GM12878 (cell line): ENCODE results near the gene FAM114A1. TPM values are rescaled to one million over a fixed set of nuclear protein-coding genes. Genes with fewer than 3 reads are reported as not detected.
A peak's percentile ranks its signal among the peaks of the same experiment; 100 is the strongest.

Experiments used
- ATAC-seq: fragments of 200-7000 bp; cut with Tn5 transposase; 3 replicates; pipeline ENCODE4 v1.9.1; 2020; ENCODE audit warnings: mild to moderate bottlenecking, moderate library complexity
- BruUV-seq: library from RNA; stranded (reverse); fragments of 400-500 nt; replicated peaks from 2 replicates; lab custom pipeline; 2021; lab: Mats Ljungman, UMichigan
- CTCF ChIA-PET: fragments of 300-600 bp; sonication (Branson Sonifier 250); formaldehyde crosslinking; extraction: SDS; loops from one replicate; lab custom pipeline; 2021; ENCODE audit warnings: inconsistent platforms; lab: Yijun Ruan, JAX
- POLR2A ChIA-PET: fragments of 350-600 bp; formaldehyde crosslinking; extraction: SDS; loops from one replicate; lab custom pipeline; 2021; ENCODE audit warnings: inconsistent platforms; lab: Charles Lee
- RAD21 ChIA-PET: fragments of 300-600 bp; sonication (Branson Sonifier 250); formaldehyde crosslinking; loops from one replicate; lab custom pipeline; 2023; ENCODE audit warnings: antibody characterized with exemption; ENCODE audit not compliant: unreplicated experiment; lab: Charles Lee
- SMC1A ChIA-PET: fragments of 300-600 bp; sonication (Branson Sonifier 250); formaldehyde crosslinking; loops from one replicate; lab custom pipeline; 2023; ENCODE audit not compliant: unreplicated experiment, uncharacterized antibody; lab: Charles Lee
- DNase-seq: peaks from one replicate; pipeline ENCODE4 v3.0.0-alpha.2; 2011; ENCODE audit warnings: low read depth, low spot score
- FAIRE-seq: peaks from 3 replicates; lab custom pipeline; 2011; peaks lifted over from hg19 to GRCh38; lab: Jason Lieb, UNC
- H2AFZ ChIP-seq: 2 replicates; pipeline ENCODE4 v1.6.0; 2011; ENCODE audit warnings: low read depth, low read length, control low read depth; ENCODE audit not compliant: control insufficient read depth
- H3K27ac ChIP-seq: 2 replicates; pipeline ENCODE4 v1.5.1; 2011; ENCODE audit warnings: control low read depth; ENCODE audit not compliant: control insufficient read depth, insufficient read depth
- H3K27me3 ChIP-seq, 2 experiments: replicated peaks in 1 of 2; 2 replicates each; pipeline versions ENCODE4 v1.6.0 to v1.6.1; 2011; ENCODE audit warnings: low read length in 1 of 2; ENCODE audit not compliant: control insufficient read depth in 2 of 2, insufficient read depth in 2 of 2
- H3K36me3 ChIP-seq, 2 experiments: 2 replicates each; pipeline ENCODE4 v1.5.1; 2011; ENCODE audit warnings: low read length in 1 of 2; ENCODE audit not compliant: control insufficient read depth in 2 of 2, insufficient read depth in 2 of 2
- H3K4me1 ChIP-seq: 2 replicates; pipeline ENCODE4 v1.6.1; 2011; ENCODE audit warnings: mild to moderate bottlenecking, low read length, moderate library complexity, mixed read lengths; ENCODE audit not compliant: control insufficient read depth, insufficient read depth
- H3K4me2 ChIP-seq: 2 replicates; pipeline ENCODE4 v1.6.0; 2011; ENCODE audit warnings: control low read depth; ENCODE audit not compliant: control insufficient read depth, insufficient read depth
- H3K4me3 ChIP-seq: fragments of 200-600 bp; sonication (generic); 2 replicates; pipeline ENCODE4 v1.5.1; 2016
- H3K79me2 ChIP-seq: 2 replicates; pipeline ENCODE4 v1.6.0; 2011; ENCODE audit warnings: low read length; ENCODE audit not compliant: control insufficient read depth, insufficient read depth
- H3K9ac ChIP-seq: 2 replicates; pipeline ENCODE4 v1.8.0; 2011; ENCODE audit warnings: low read length, control low read depth, mixed read lengths; ENCODE audit not compliant: control insufficient read depth, insufficient read depth
- H3K9me3 ChIP-seq: replicated peaks from 3 replicates; pipeline ENCODE4 v1.5.1; 2011; ENCODE audit warnings: mild to moderate bottlenecking, low read length; ENCODE audit not compliant: control insufficient read depth, insufficient read depth
- H4K20me1 ChIP-seq: 2 replicates; pipeline ENCODE4 v1.6.0; 2011; ENCODE audit not compliant: control insufficient read depth, insufficient read depth
- ATF2 ChIP-seq: IDR thresholded peaks from 2 replicates; pipeline ENCODE4 v1.6.1; 2012; ENCODE audit warnings: low read length, inconsistent platforms
- CBX3 ChIP-seq: fragments of 200-600 bp; sonication (generic); IDR thresholded peaks from 2 replicates; pipeline ENCODE4 v1.6.1; 2016; ENCODE audit warnings: low read depth, borderline replicate concordance
- CUX1 ChIP-seq: IDR thresholded peaks from 2 replicates; pipeline ENCODE4 v1.6.1; 2012; ENCODE audit warnings: improper control_type of control experiment, low read depth, low read length; ENCODE audit not compliant: insufficient replicate concordance
- EED ChIP-seq: sonication (generic); IDR thresholded peaks from 2 replicates; pipeline ENCODE4 v1.6.1; 2016; ENCODE audit warnings: antibody characterized with exemption, low read depth
- HCFC1 ChIP-seq: fragments of 150-350 bp; IDR thresholded peaks from 2 replicates; pipeline ENCODE4 v1.6.1; 2014; ENCODE audit warnings: low read length
- HDAC6 ChIP-seq: fragments of 200-600 bp; sonication (generic); IDR thresholded peaks from one replicate; pipeline ENCODE4 v1.8.0; 2017; ENCODE audit warnings: antibody characterized with exemption; ENCODE audit not compliant: unreplicated experiment
- MEF2A ChIP-seq: IDR thresholded peaks from 2 replicates; pipeline ENCODE4 v1.6.1; 2011; ENCODE audit warnings: low read depth, mild to moderate bottlenecking, low read length, moderate library complexity; ENCODE audit not compliant: insufficient read depth
- MTA3 ChIP-seq: IDR thresholded peaks from 2 replicates; pipeline ENCODE4 v1.6.1; 2012; ENCODE audit warnings: low read length, inconsistent platforms, borderline replicate concordance
- NBN ChIP-seq: fragments of 450-650 bp; IDR thresholded peaks from 2 replicates; pipeline ENCODE4 v1.6.1; 2016
- POLR2A ChIP-seq: IDR thresholded peaks from 2 replicates; pipeline ENCODE4 v1.6.1; 2011; ENCODE audit warnings: low read depth, mild to moderate bottlenecking, low read length
- SMAD5 ChIP-seq: IDR thresholded peaks from 2 replicates; pipeline ENCODE4 v1.6.1; 2016; ENCODE audit warnings: antibody characterized with exemption, low read depth
- SMC3 ChIP-seq: IDR thresholded peaks from 2 replicates; pipeline ENCODE4 v1.6.1; 2011; ENCODE audit warnings: low read length, improper control_type of control experiment, borderline replicate concordance
- STAT1 ChIP-seq: fragments of 450-650 bp; conservative IDR thresholded peaks from 2 replicates; pipeline ENCODE4 v1.6.1; 2014; ENCODE audit warnings: antibody characterized with exemption, mild to moderate bottlenecking
- USF2 ChIP-seq: IDR thresholded peaks from 2 replicates; pipeline ENCODE4 v1.6.1; 2011; ENCODE audit warnings: low read depth, low read length, improper control_type of control experiment, borderline replicate concordance
- YBX1 ChIP-seq: fragments of 450-650 bp; IDR thresholded peaks from 2 replicates; pipeline ENCODE4 v1.6.1; 2016; ENCODE audit warnings: antibody characterized with exemption
- ZNF207 ChIP-seq: fragments of 450-650 bp; IDR thresholded peaks from 2 replicates; pipeline ENCODE4 v1.6.1; 2014; ENCODE audit warnings: antibody characterized with exemption, mild to moderate bottlenecking, borderline replicate concordance
- whole genome bisulfite sequencing: methylation state at CpG from one replicate; pipeline ENCODE4 v1.1.6; 2016; ENCODE audit warnings: low lambda C conversion rate; ENCODE audit not compliant: insufficient replicate concordance, insufficient coverage; ENCODE audit errors: missing lambda C conversion rate; 5-methylcytosine and 5-hydroxymethylcytosine counted together
- in situ Hi-C: fragments of 300-500 bp; cut with MboI; formaldehyde crosslinking; loops from 9 replicates; pipeline ENCODE4 v1.14.3; 2018; ENCODE audit warnings: mixed read lengths
- intact Hi-C: fragments of 100-400 bp; cut with micrococcal nuclease; formaldehyde crosslinking; loops from one replicate; pipeline ENCODE4 v1.14.2; 2022; ENCODE audit not compliant: unreplicated experiment
- polyA plus RNA-seq, 11 experiments: library from polyadenylated mRNA; depleted of rRNA in 4 of 11; unstranded in 6 of 11; stranded (reverse) in 5 of 11; fragments of >200 nt; fragmentation: Nextera tagmentation in 4 of 11; fragmentation: Illumina TruSeq in 1 of 11; extraction: Ambion mirVana in 4 of 11; extraction: Trizol in 1 of 11; gene quantifications; 1 replicate in 1 of 11; 2 replicates in 10 of 11; pipeline versions ENCODE4 v1.2.1 to v1.2.3, GENCODE V29; 2011 to 2016; ENCODE audit warnings: inconsistent platforms in 2 of 11, missing spikeins in 2 of 11, low read depth in 1 of 11
- total RNA-seq, 4 experiments: library from RNA; depleted of rRNA in 3 of 4; stranded (reverse); fragments of >200 nt in 3 of 4; fragmentation: Illumina TruSeq in 1 of 4; extraction: Trizol in 1 of 4; gene quantifications; 2 replicates each; pipeline versions ENCODE4 v1.2.1 to v1.2.3, GENCODE V29; 2013 to 2021

The FAM114A1 gene
- total and polyA plus RNA-seq, 10 of the 15 experiments (the other 5 are each of a cell fraction or from before 2014, with no cell fraction given), result 1.3 to 6.2 (median 3.9) TPM

- peak overlapping the region; percentile 96 for H3K27ac ChIP-seq
- peaks cover 40% of the 10 kb centered on the region for H3K4me1 ChIP-seq
- DNase-seq (peak; percentile 81), FAIRE-seq (no peak), ATAC-seq (peak; percentile 76)
- no peak overlapping the region for H2AFZ ChIP-seq
- no peaks in the 10 kb centered on the region for H4K20me1 ChIP-seq
- TSS peak; percentile 70 for BruUV-seq
- RAD21 ChIA-PET, result interaction anchor here (0.9 to 8.9 kb wide), 11 partner anchors 8 to 685 kb away, joined by 3 to 171 read pairs (median 7); partner anchors contain the start of genes TLR1, TLR10 and TLR6
- peaks cover 29% of the 10 kb centered on the region for H3K9me3 ChIP-seq
- no peak overlapping the region for H3K4me3 ChIP-seq
- H3K27me3 ChIP-seq, result no peaks in the 10 kb centered on the region
- POLR2A ChIA-PET, result interaction anchor here (0.8 to 10.2 kb wide), 11 partner anchors 9 to 89 kb away, joined by 3 to 110 read pairs (median 6); partner anchors contain the start of genes TLR1 and TLR10
- in situ Hi-C loops, result loop anchor here (25.0 kb wide), 1 partner anchor 1369 kb away; the partner anchor contains the start of gene RHOH
- intact Hi-C loops, result loop anchor here (1.0 to 5.0 kb wide), 2 partner anchors 13 to 36 kb away; partner anchors contain the start of gene TLR10
- H3K79me2 ChIP-seq, result peaks cover 5% of the 10 kb centered on the region
- CTCF ChIA-PET, result interaction anchor here (0.6 to 7.7 kb wide), 9 partner anchors 14 to 686 kb away, joined by 3 to 49 read pairs (median 10); partner anchors contain the start of genes TLR1, TLR10 and TLR6
- WGBS, result 13% methylated on average over 5 of the region's 5 CpGs
- no peak overlapping the region for H3K9ac ChIP-seq
- H3K4me2 ChIP-seq, result peak overlapping the region; percentile 74; the same call in 1 of the 2 replicates
- 0 out of 4 replicates have a peak, but pooled peaks cover 0 to 2% of the 10 kb centered on the region in 2 experiments for H3K36me3 ChIP-seq
- SMC1A ChIA-PET, result interaction anchor here (0.8 to 13.0 kb wide), 18 partner anchors 9 to 686 kb away, joined by 3 to 178 read pairs (median 8); partner anchors contain the start of genes TLR1, TLR10 and TLR6
- TF ChIP-seq CBX3, result no peak
- peak; percentile 90 for TF ChIP-seq NBN
- no peak for TF ChIP-seq HDAC6
- no peak for TF ChIP-seq MTA3
- TF ChIP-seq MEF2A, result peak; percentile 38; the same call in 1 of the 2 replicates
- peak; percentile 73; the same call in 1 of the 2 replicates for TF ChIP-seq ZNF207
- no peak; the same call in 1 of the 2 replicates for TF ChIP-seq POLR2A
- TF ChIP-seq SMAD5, result no peak
- TF ChIP-seq EED, result peak; percentile 71
- 0 out of 2 replicates have a peak, but pooled peaks have one; percentile 37 for TF ChIP-seq HCFC1
- peak; percentile 30; the same call in 1 of the 2 replicates for TF ChIP-seq SMC3
- no peak for TF ChIP-seq USF2
- no peak for TF ChIP-seq YBX1
- TF ChIP-seq STAT1, result peak; percentile 27; the same call in 1 of the 2 replicates
- peak; percentile 67 for TF ChIP-seq CUX1
- peak; percentile 90 for TF ChIP-seq ATF2
Observed at GRCh38 chr4:38818441-38818976, 49.1 kb upstream of the FAM114A1 start.
